K562 (cell line): ENCODE data around the gene ERVK3-1. TPM values are rescaled to one million over a fixed set of nuclear protein-coding genes. Genes with fewer than 3 reads are reported as not detected.

Source experiments
- CAMTA2 ChIP-seq: fragments of 250-450 bp; sonication (Bioruptor Pico); conservative IDR thresholded peaks from 2 replicates; pipeline ENCODE4 v1.5.1; 2022
- E2F6 ChIP-seq, 2 experiments: IDR thresholded peaks; 2 replicates each; pipeline ENCODE4 v1.6.1; 2011; ENCODE audit warnings: borderline replicate concordance in 1 of 2, control low read depth in 1 of 2, low read depth in 1 of 2, low read length in 1 of 2, mild to moderate bottlenecking in 1 of 2, mixed read lengths in 1 of 2, moderate library complexity in 1 of 2; ENCODE audit not compliant: insufficient read depth in 1 of 2, insufficient read length in 1 of 2, poor library complexity in 1 of 2, severe bottlenecking in 1 of 2; ENCODE audit errors: extremely low read depth in 1 of 2
- MCM7 ChIP-seq, 2 experiments: fragments of 450-650 bp; IDR thresholded peaks; 2 replicates each; pipeline ENCODE4 v1.6.1; 2016 to 2018
- NR2F6 ChIP-seq: fragments of 450-650 bp; formaldehyde crosslinking; IDR thresholded peaks from 2 replicates; pipeline ENCODE4 v1.4.0; 2020; ENCODE audit warnings: mild to moderate bottlenecking
- PCBP1 ChIP-seq: fragments of 200-400 bp; formaldehyde crosslinking; IDR thresholded peaks from 2 replicates; pipeline ENCODE4 v1.6.1; 2018; ENCODE audit warnings: mild to moderate bottlenecking, low read depth, low read length; ENCODE audit not compliant: poor library complexity, severe bottlenecking
- TFAP4 ChIP-seq: sonication (generic); formaldehyde crosslinking; IDR thresholded peaks from 2 replicates; pipeline ENCODE4 v1.8.0; 2022; ENCODE audit warnings: missing genetic modification reagents, mild to moderate bottlenecking, moderate library complexity, borderline replicate concordance
- ZNF277 ChIP-seq: fragments of 250-450 bp; sonication (Bioruptor Pico); IDR thresholded peaks from 2 replicates; pipeline ENCODE4 v1.8.0; 2022; ENCODE audit warnings: inconsistent platforms, mild to moderate bottlenecking, moderate library complexity, borderline replicate concordance
- ZNF318 ChIP-seq, 2 experiments: fragments of 450-650 bp; IDR thresholded peaks; 2 replicates each; pipeline ENCODE4 v1.6.1; 2016; ENCODE audit warnings: mild to moderate bottlenecking in 2 of 2, borderline replicate concordance in 1 of 2, low read depth in 1 of 2, moderate library complexity in 1 of 2
- ZNF354B ChIP-seq: fragments of 250-450 bp; sonication (Bioruptor Pico); IDR thresholded peaks from 2 replicates; pipeline ENCODE4 v1.4.0; 2020
- ZNF398 ChIP-seq: fragments of 250-450 bp; sonication (Bioruptor Pico); IDR thresholded peaks from 2 replicates; pipeline ENCODE4 v1.8.0; 2021; ENCODE audit warnings: moderate library complexity, mild to moderate bottlenecking, inconsistent platforms
- polyA plus RNA-seq, 8 experiments: library from polyadenylated mRNA; depleted of rRNA in 4 of 8; stranded (reverse) in 5 of 8; unstranded in 3 of 8; fragments of >200 nt; fragmentation: Nextera tagmentation in 2 of 8; fragmentation: Illumina TruSeq in 1 of 8; extraction: Ambion mirVana in 2 of 8; extraction: Trizol in 1 of 8; gene quantifications; 2 replicates each; pipeline versions ENCODE4 v1.2.1 to v1.2.3, GENCODE V29; 2011 to 2014; ENCODE audit warnings: inconsistent platforms in 1 of 8, missing spikeins in 1 of 8
- total RNA-seq, 7 experiments: library from RNA; depleted of rRNA in 6 of 7; stranded (reverse); fragments of >200 nt in 6 of 7; fragmentation: Illumina TruSeq in 2 of 7; extraction: Trizol in 2 of 7; gene quantifications; 2 replicates each; pipeline versions ENCODE4 v1.2.1 to v1.2.3, GENCODE V29; 2011 to 2021; ENCODE audit warnings: low replicate concordance in 1 of 7

ERVK3-1 gene
- total and polyA plus RNA-seq, 9 of the 15 experiments (the other 6 are each of a cell fraction or from before 2014, with no cell fraction given) = 87.6 to 299 (median 119) TPM

GRCh38 chr19:58346961-58347929, 42.1 kb downstream of the ERVK3-1 start (continued):
- TF ChIP-seq ZNF318 (IDR thresholded peaks at IDR 0.05; ENCODE audit: borderline replicate concordance in 1 of 2, low read depth in 1 of 2) (no peak), ZNF277 (CRISPR knock-in tag) (no peak), ZNF354B (CRISPR knock-in tag) (no peak), NR2F6 (CRISPR knock-in tag) (no peak), MCM7 (IDR thresholded peaks at IDR 0.05) (no peak), E2F6 (IDR thresholded peaks at IDR 0.05; ENCODE audit: borderline replicate concordance in 1 of 2, extremely low read depth in 1 of 2, insufficient read depth in 1 of 2, insufficient read length in 1 of 2, low read depth in 1 of 2, low read length in 1 of 2, poor library complexity in 1 of 2, severe bottlenecking in 1 of 2) (peak; percentile 80 to 83), TFAP4 (CRISPR knock-in tag) (peak; percentile 44; the same call in 1 of the 2 replicates), CAMTA2 (no peak), ZNF398 (no peak), PCBP1 (no peak)
